Measurements from ENCODE around the gene MAD1L1. TPM values are rescaled to one million over a fixed set of nuclear protein-coding genes. Genes with fewer than 3 reads are reported as not detected.

Gene MAD1L1
- total RNA-seq, 1 experiment from 2014 or later: 63.0 TPM

DNA sequence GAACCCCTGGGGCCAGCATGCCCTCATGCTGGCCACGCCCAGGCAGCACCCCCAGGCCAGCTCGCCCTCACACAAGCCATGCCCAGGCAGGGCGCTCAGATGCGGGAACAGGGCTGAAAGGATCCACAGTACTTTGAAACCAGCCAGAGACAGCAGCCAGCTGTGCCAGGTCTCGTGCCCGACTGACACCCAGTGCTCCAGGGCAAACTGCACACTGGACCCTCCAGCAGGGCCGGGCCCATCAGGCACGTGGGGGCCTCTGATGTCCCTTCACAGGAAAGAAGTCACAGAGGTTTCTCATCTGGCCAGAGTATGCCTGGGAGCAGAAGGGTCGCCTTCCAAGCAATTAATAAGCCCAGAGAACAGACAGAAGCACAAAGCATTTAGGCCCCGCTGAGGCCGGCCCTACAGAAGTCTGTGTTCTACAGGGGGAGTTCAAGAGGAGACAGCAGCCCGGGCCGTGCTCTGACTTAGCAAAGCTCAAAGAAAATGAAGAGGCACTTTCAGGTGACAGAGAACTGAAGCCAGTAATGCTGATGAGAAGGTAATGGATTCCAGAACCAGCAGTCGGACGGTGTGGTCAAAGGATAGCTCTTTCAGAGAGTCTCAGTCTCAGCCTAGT is 21.4 kb downstream of the MAD1L1 start:
- Histone ChIP-seq H3K27me3 (ENCODE audit: control insufficient read depth, insufficient read depth, low read length) (no peaks in the 10 kb centered on the region), H3K36me3 (replicated peaks; ENCODE audit: control insufficient read depth, insufficient read depth, low read length) (peaks cover 36% of the 10 kb centered on the region), H3K4me3 (ENCODE audit: insufficient read depth, low read depth, low read length) (no peak overlapping the region)
- DNase-seq: no peak

DNA sequence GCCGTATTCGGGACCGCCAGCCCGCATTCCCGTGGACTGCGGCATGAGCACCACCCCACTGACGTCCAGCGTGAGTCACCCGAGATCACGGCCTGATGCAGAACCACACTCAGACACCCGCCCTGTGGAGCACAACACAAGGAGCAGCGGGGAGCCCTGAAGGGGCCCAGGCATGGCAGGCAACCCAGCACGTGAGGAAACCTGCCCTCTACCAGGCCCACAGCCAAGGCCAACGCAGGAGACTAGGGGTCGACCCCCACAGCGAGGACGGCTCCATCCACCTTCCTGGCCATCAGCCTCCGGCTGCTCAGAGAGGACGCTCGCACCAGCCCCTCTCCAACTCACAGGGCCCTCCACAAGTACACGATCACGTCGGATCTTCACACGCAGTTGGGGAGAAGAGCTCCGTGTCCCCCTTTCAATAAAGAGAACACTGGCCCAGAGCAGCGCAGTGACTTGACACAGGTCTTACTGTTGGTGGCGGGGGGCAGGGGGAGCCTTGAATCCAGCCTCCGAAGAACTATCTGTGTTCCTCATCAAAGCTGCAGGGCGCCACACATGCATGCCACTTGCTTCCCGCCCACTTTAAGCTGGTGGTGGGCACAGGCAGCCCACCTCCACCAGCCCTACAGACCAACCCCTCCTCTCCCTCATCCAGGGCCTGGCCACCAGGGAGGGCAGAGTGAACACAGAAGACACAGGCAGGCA is 22.0 kb downstream of the MAD1L1 start:
- no peak for DNase-seq
- no peaks in the 10 kb centered on the region for H3K27me3 ChIP-seq (ENCODE audit: control insufficient read depth, insufficient read depth, low read length)
- H3K36me3 ChIP-seq (replicated peaks; ENCODE audit: control insufficient read depth, insufficient read depth, low read length): peaks cover 34% of the 10 kb centered on the region
- H3K4me3 ChIP-seq (ENCODE audit: insufficient read depth, low read depth, low read length): no peak overlapping the region

DNA sequence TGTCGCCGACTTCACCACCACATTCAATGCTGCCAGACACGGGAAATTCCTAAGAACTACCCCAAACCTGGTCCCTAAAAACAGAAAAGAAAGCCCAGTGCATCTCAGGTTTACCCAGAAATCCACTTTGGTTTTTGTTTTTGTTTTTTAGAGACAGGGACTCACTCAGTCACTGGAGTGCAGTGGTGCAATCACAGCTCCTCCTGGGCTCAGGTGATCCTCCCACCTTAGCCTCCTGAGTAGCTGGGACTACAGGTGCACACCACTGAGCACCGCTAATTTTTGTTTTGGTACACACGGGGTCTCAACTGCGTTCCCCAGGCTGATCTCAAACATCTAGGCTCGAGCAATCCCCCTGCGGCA is 22.8 kb downstream of the MAD1L1 start:
- no peak for DNase-seq
- Histone ChIP-seq H3K36me3 (replicated peaks; ENCODE audit: control insufficient read depth, insufficient read depth, low read length) (peaks cover 33% of the 10 kb centered on the region), H3K27me3 (ENCODE audit: control insufficient read depth, insufficient read depth, low read length) (no peaks in the 10 kb centered on the region), H3K4me3 (ENCODE audit: insufficient read depth, low read depth, low read length) (no peak overlapping the region)

DNA sequence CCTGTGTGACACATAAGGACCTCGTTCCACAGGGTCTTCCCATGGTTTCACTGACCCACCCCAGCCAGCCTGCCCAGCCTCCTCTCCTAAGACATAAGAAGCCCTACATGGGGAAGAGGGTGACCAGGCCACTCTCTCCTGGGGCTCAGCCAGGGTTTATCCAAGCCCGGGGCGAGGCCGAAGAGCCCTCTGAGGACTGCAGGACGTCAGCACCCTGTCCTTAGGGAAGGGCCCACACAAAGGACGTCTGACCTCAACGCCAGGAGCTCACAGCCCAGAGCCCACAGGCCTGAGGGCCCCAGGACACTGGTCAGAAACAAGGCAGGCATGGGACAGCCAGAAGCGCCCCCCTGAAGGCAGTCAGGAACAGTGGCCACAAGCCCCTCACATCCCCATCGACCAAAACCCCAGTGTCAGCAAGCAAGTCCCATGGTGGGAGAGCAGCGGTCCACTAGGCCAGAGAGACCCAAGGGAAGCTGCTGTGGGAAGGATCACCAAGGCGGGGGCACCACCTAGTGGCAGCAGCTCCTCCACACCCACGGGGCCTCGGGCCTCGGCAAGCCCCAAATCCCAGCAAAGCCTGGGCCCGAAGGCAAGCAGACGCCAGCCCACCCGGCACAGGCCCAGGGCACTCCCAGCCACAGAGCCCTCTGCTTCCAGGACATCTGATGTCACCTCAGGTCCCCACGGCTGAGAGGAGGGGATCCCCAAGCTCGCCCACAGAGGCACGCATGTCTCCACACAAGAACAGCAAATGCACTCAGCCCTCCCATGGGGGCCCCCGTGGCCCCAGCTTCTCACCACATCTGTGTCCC is 23.4 kb downstream of the MAD1L1 start:
- Histone ChIP-seq H3K4me3 (ENCODE audit: insufficient read depth, low read depth, low read length) (no peak overlapping the region), H3K36me3 (replicated peaks; ENCODE audit: control insufficient read depth, insufficient read depth, low read length) (peaks cover 30% of the 10 kb centered on the region), H3K27me3 (ENCODE audit: control insufficient read depth, insufficient read depth, low read length) (no peaks in the 10 kb centered on the region)
- DNase-seq: peak; percentile 96

DNA sequence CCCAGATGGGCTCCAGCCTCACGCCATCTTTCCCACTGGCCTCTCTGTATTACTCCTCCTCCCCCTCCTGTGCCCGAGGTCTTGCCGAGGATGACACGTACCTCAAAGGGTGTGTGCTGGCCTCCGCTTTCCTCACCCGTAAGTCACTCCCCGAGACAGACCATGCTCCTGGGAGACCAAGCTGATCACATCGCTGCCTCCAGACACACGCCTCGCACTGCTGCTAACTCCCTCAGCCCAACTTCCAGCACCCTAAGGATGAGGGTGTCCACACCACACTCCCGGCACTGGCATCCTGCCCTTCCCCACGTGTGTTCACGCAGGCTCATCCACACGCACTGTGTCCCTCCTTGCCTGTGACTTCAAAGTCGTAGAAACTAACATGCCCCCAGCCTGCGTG is 24.0 kb downstream of the MAD1L1 start:
- Histone ChIP-seq H3K27me3 (ENCODE audit: control insufficient read depth, insufficient read depth, low read length) (no peaks in the 10 kb centered on the region), H3K4me3 (ENCODE audit: insufficient read depth, low read depth, low read length) (no peak overlapping the region), H3K36me3 (replicated peaks; ENCODE audit: control insufficient read depth, insufficient read depth, low read length) (peaks cover 30% of the 10 kb centered on the region)
- no peak for DNase-seq

DNA sequence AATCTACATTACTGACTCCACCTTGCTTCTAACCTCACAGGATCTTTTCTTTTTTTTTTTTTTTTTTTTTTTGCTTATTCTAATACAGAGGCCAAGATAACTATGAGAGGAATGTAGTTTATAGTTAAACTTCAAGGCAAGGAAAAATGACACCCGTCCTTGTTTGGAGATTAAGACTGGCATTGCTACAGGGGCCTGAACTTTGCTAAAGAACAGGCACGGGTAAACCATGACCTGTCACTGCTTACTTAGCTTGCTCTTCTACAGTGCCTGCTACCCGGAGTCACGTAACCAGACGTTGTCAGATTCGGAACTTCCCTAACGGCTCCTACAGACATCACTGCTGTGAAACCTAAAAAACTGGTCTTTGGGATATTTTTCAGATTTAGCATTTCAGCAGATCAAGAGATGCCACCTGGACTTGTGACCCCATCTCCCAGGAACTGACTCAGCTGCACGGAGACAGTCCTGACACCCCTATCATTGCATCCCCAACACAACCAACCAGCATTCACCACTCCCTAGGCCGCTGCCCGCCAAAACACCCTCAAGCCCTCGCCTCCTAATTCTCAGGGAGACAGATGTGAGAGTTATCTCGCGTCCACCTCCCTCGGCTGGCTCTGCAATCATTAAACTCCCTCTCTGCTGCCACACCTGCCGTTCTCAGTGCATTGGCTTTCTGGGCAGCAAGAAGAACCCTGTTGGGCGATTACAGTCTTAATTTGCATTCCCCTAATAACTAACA is 27.5 kb downstream of the MAD1L1 start:
- DNase-seq: no peak
- Histone ChIP-seq H3K27me3 (ENCODE audit: control insufficient read depth, insufficient read depth, low read length) (no peaks in the 10 kb centered on the region), H3K4me3 (ENCODE audit: insufficient read depth, low read depth, low read length) (no peak overlapping the region), H3K36me3 (replicated peaks; ENCODE audit: control insufficient read depth, insufficient read depth, low read length) (peaks cover 14% of the 10 kb centered on the region)

DNA sequence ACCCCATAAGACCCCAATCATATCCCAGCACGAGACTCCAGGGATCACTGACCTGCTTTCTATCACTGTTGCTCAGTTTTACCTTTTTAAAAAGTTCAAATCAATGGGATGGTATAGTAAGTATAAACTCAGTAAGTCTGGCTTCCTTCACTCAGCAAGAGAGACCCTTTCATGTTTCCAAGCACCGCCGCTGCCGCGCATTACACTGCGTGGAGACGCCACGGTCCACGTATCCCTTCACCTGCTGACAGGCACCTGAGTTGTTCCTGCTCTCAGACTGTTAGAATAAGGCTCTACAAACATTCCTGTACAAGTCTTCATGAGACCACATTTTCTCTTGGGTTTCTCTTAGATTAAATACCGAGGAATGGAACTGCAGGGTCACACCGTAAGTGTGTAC is 28.3 kb downstream of the MAD1L1 start:
- DNase-seq: no peak
- Histone ChIP-seq H3K4me3 (ENCODE audit: insufficient read depth, low read depth, low read length) (no peak overlapping the region), H3K27me3 (ENCODE audit: control insufficient read depth, insufficient read depth, low read length) (no peaks in the 10 kb centered on the region), H3K36me3 (replicated peaks; ENCODE audit: control insufficient read depth, insufficient read depth, low read length) (peaks cover 17% of the 10 kb centered on the region)

DNA sequence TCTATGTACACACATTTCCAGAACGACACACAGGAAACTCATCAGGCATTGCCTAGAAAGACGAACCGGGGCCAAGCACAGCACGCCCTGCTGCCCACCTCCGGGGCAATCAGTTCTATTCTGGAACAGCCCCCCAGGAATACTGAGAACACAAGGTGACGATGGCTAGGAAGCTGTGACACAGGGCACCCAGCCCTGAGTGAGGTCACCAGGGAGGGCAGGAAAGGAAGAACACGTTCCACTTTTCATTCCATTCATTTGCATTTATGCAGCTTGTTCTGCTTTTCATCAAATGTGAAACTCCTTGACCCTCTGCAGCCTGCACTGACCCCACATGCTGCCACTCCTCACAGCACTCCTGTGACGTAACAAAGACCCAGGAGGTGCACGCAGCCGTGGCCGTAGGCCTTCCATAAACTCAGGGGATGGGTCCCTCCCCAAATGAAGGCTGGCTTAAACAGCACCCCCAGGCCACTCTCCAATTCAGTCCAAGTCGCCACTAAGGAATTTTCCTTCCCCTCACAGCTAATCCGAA is 28.9 kb downstream of the MAD1L1 start:
- no peak for DNase-seq
- Histone ChIP-seq H3K27me3 (ENCODE audit: control insufficient read depth, insufficient read depth, low read length) (no peaks in the 10 kb centered on the region), H3K36me3 (replicated peaks; ENCODE audit: control insufficient read depth, insufficient read depth, low read length) (peaks cover 17% of the 10 kb centered on the region), H3K4me3 (ENCODE audit: insufficient read depth, low read depth, low read length) (no peak overlapping the region)

DNA sequence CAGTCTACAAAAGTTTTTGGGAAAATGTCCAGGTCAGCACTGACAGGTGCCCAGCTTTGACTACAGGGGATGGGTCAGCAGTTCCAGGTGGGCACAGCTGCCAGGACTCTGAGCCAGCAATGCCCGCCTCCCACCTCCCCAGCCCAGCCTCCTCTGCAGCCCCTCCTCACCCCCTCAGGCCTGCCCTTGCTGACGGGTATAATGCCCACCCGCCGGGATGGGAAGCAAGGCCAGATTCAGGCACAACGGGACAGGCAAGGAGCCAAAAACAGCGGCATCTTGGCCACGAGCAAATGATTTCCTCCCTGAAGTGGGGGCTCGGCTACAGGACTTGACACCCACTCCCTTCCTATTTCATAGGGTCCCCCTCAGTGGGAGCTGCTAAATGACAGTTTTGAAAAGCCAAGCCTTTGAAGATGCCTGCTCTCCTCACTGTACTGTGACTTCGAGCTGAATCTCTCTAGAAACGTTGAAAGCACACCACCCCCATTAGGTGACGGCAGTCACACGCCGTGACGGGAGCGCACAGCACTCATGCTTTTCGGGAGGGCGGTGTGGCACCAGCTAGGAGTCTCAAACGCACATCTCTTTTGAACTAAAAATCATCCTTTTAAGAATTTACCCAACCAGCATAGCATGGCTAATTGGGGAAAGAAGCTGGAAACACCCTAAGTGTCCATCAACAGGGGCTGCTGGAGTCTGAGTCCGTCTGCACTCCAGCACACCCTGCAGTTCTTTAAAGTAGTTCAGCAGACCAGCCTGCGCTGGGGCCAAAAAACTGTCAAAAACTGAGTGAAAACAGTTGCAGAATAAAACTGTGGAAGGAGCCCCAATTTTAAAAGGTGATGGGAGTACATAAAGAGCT is 29.6 kb downstream of the MAD1L1 start:
- H3K4me3 ChIP-seq (ENCODE audit: insufficient read depth, low read depth, low read length): no peak overlapping the region
- no peak for DNase-seq
- peaks cover 11% of the 10 kb centered on the region for H3K36me3 ChIP-seq (replicated peaks; ENCODE audit: control insufficient read depth, insufficient read depth, low read length)
- no peaks in the 10 kb centered on the region for H3K27me3 ChIP-seq (ENCODE audit: control insufficient read depth, insufficient read depth, low read length)

DNA sequence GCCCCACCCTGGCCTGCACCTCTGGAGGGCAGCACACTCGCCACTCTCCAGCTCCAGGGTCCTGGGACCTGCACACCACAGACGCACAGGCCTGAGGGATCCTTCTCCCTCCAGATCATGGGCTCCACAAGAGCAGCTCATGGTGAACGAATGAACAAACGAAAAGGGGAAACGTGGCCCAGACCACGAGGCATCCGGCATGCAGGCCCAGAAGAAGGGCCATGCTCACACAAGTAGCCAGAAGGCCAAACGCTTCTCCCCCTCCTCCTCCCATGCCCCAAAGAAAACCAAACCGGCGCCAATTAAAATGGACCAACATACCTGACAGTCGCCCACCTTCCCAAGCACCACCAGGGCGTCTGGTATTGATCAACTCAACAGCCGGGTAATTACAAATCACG is 30.4 kb downstream of the MAD1L1 start:
- Histone ChIP-seq H3K4me3 (ENCODE audit: insufficient read depth, low read depth, low read length) (no peak overlapping the region), H3K27me3 (ENCODE audit: control insufficient read depth, insufficient read depth, low read length) (no peaks in the 10 kb centered on the region), H3K36me3 (replicated peaks; ENCODE audit: control insufficient read depth, insufficient read depth, low read length) (peaks cover 7% of the 10 kb centered on the region)
- peak; percentile 57 for DNase-seq

DNA sequence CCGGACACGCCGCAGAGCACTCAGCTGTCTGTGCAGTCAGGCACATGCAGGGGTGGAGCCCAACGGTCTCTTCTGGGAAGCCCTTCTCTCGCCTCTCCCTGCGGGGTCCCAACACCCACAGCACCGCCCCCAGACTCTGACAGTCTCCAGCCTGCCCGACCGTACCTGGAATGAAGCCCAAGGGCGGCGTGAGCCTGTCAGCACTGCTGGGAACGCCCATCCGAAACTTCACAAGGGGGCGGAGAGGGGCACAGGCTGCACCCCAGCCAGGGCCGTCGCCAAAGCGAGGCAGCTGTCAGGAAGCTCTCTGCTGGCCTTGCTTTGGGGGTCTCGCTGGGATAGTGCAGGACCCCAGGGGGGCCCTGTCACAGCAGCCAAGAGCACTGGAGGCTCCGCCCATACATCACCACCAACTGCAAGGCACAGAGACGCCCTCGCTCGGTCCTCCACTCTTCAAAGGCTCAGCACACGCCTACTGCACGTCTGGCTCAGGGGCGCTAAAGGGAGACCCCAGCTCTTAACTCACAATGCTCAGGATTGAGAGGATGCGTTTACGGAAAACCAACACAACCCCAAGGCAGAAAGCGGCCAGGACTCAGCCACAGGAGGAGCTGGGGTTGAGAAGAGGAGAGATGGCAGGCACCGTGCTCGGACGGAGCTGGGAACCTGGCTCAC is 30.9 kb downstream of the MAD1L1 start:
- Histone ChIP-seq H3K27me3 (ENCODE audit: control insufficient read depth, insufficient read depth, low read length) (no peaks in the 10 kb centered on the region), H3K36me3 (replicated peaks; ENCODE audit: control insufficient read depth, insufficient read depth, low read length) (peaks cover 9% of the 10 kb centered on the region), H3K4me3 (ENCODE audit: insufficient read depth, low read depth, low read length) (no peak overlapping the region)
- no peak for DNase-seq

DNA sequence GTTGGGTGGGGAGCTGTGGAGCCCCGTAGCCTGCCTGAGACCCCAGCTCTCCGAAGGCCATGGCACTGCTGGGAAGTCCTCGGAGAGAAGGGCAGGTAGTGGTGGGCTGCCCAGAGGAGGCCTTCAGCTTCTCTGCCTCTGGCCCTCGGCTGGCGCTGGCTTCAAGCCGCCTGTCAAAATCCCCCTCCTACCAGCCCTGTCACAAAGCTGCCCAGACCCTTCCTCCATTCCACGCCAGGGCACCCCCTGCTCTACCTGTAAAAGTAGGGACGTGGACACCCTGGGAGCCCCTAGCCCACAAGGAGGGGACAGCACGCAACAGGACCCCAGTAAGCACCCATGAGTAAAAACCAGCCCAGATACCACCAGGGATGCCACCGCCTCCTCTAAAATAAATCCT is 31.6 kb downstream of the MAD1L1 start:
- Histone ChIP-seq H3K36me3 (replicated peaks; ENCODE audit: control insufficient read depth, insufficient read depth, low read length) (peaks cover 15% of the 10 kb centered on the region), H3K27me3 (ENCODE audit: control insufficient read depth, insufficient read depth, low read length) (no peaks in the 10 kb centered on the region), H3K4me3 (ENCODE audit: insufficient read depth, low read depth, low read length) (no peak overlapping the region)
- DNase-seq: no peak

DNA sequence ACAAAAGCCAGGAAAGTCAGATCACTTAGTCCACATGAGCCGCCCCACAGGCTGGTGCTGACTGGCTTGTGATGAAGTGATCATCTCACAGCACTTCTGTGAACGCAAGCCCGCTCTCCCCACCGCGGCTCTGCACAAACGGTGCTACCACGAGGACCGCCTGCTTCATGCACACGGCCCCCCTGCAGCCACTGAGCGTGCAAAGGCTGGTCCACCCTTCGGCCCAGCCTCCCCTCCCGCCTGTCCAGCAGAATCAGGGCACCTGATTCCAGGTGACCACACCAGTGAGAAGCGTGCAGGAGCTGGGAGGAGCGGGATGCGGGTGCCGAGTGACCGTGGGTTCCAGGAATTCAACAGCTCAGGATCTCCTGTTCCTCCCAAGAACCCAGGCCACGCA is 32.2 kb downstream of the MAD1L1 start:
- Histone ChIP-seq H3K27me3 (ENCODE audit: control insufficient read depth, insufficient read depth, low read length) (no peaks in the 10 kb centered on the region), H3K4me3 (ENCODE audit: insufficient read depth, low read depth, low read length) (no peak overlapping the region), H3K36me3 (replicated peaks; ENCODE audit: control insufficient read depth, insufficient read depth, low read length) (peaks cover 20% of the 10 kb centered on the region)
- DNase-seq: no peak

All from H7 (cell line).